Activated CD4-positive, alpha-beta T cell treated with anti-CD3 and anti-CD28 coated beads for 36 hours (primary cell): ENCODE data around the gene ARMC5. TPM values are rescaled to one million over a fixed set of nuclear protein-coding genes. Genes with fewer than 3 reads are reported as not detected.
"Not testable (repeated sequence)": the region's sequence is repeated elsewhere in the genome, so short reads cannot be mapped to it uniquely, and the experiment has no call there.

Experiments
- ATAC-seq: fragments of 200-7000 bp; cut with Tn5 transposase; one replicate; pipeline ENCODE4 v1.10.0; 2021; ENCODE audit warnings: mild to moderate bottlenecking, moderate library complexity
- CTCF ChIA-PET: fragments of 350-600 bp; sonication (Branson Sonifier 250); formaldehyde crosslinking; loops from one replicate; lab custom pipeline; 2021; ENCODE audit warnings: antibody characterized with exemption; lab: Charles Lee
- POLR2A ChIA-PET: fragments of 350-600 bp; sonication (Branson Sonifier 250); formaldehyde crosslinking; loops from one replicate; lab custom pipeline; 2021; ENCODE audit warnings: antibody characterized with exemption, inconsistent platforms; lab: Charles Lee
- DNase-seq: peaks from one replicate; pipeline ENCODE4 v3.0.0-alpha.2; 2020
- H3K27ac Mint-ChIP-seq: one replicate; pipeline ENCODE4 v1.8.0; 2021; ENCODE audit warnings: mixed read lengths
- H3K27me3 Mint-ChIP-seq: one replicate; pipeline ENCODE4 v1.8.0; 2021; ENCODE audit warnings: mixed read lengths
- H3K36me3 Mint-ChIP-seq: one replicate; pipeline ENCODE4 v1.8.0; 2021; ENCODE audit warnings: low read depth, mixed read lengths
- H3K4me1 Mint-ChIP-seq: one replicate; pipeline ENCODE4 v1.8.0; 2021; ENCODE audit warnings: mixed read lengths
- H3K4me3 Mint-ChIP-seq: one replicate; pipeline ENCODE4 v1.8.0; 2021; ENCODE audit warnings: mild to moderate bottlenecking, moderate library complexity, mixed read lengths
- H3K9me3 Mint-ChIP-seq: one replicate; pipeline ENCODE4 v1.8.0; 2021; ENCODE audit warnings: low read depth, mixed read lengths
- intact Hi-C, 2 experiments: fragments of 100-400 bp; cut with DNase I in 1 of 2; cut with micrococcal nuclease in 1 of 2; formaldehyde crosslinking; loops; one replicate each; pipeline versions ENCODE4 v1.14.2 to v1.15.1; 2022 to 2024; cut with DNase I, micrococcal nuclease
- total RNA-seq, 2 experiments: library from RNA; stranded (reverse); gene quantifications; one replicate each; pipeline ENCODE4 v1.2.3, GENCODE V29; 2021

The ARMC5 gene
- total RNA-seq, 2 experiments from 2014 or later: 7.0 to 7.9 TPM

GRCh38 chr16:31489616-31490584, 30.6 kb downstream of the ARMC5 start:
- H3K4me1 Mint-ChIP-seq: peaks cover 6% of the 10 kb centered on the region
- ChIA-PET CTCF (interaction anchor here (0.8 to 1.0 kb wide), 2 partner anchors 29 to 123 kb away, joined by 3 read pairs; no protein-coding TSS in a partner anchor), POLR2A (no interaction called here)
- H3K9me3 Mint-ChIP-seq: no peaks in the 10 kb centered on the region
- H3K27me3 Mint-ChIP-seq: peaks cover 2% of the 10 kb centered on the region
- DNase-seq (no peak), ATAC-seq (no peak)
- peaks cover 10% of the 10 kb centered on the region for H3K36me3 Mint-ChIP-seq
- H3K4me3 Mint-ChIP-seq: no peak overlapping the region
- no peak overlapping the region for H3K27ac Mint-ChIP-seq
- intact Hi-C loops: no loop called here

- H3K27ac Mint-ChIP-seq: no peak overlapping the region
- no peak overlapping the region for H3K4me3 Mint-ChIP-seq
- H3K36me3 Mint-ChIP-seq: peaks cover 14% of the 10 kb centered on the region
- no peak for ATAC-seq
- ChIA-PET CTCF (no interaction called here), POLR2A (interaction anchor here (0.7 kb wide), 1 partner anchor 10 kb away, joined by 3 read pairs; no protein-coding TSS in a partner anchor)
- intact Hi-C loops: no loop called here
- no peaks in the 10 kb centered on the region for H3K9me3 Mint-ChIP-seq
- no peak for DNase-seq
- peaks cover 6% of the 10 kb centered on the region for H3K4me1 Mint-ChIP-seq
- no peaks in the 10 kb centered on the region for H3K27me3 Mint-ChIP-seq
Observed at GRCh38 chr16:31491778-31492418, 32.6 kb downstream of the ARMC5 start.

- DNase-seq (no peak), ATAC-seq (no peak)
- H3K27ac Mint-ChIP-seq: no peak overlapping the region
- ChIA-PET CTCF (interaction anchor here (0.6 kb wide), 1 partner anchor 19 kb away, joined by 3 read pairs; no protein-coding TSS in a partner anchor), POLR2A (no interaction called here)
- H3K27me3 Mint-ChIP-seq: no peaks in the 10 kb centered on the region
- intact Hi-C loops: no loop called here
- H3K4me3 Mint-ChIP-seq: no peak overlapping the region
- no peaks in the 10 kb centered on the region for H3K4me1 Mint-ChIP-seq
- no peaks in the 10 kb centered on the region for H3K9me3 Mint-ChIP-seq
- H3K36me3 Mint-ChIP-seq: peaks cover 17% of the 10 kb centered on the region
Observed at GRCh38 chr16:31493506-31494125, 34.3 kb downstream of the ARMC5 start.

- Mint-ChIP-seq H3K36me3 (peaks cover 14% of the 10 kb centered on the region), H3K9me3 (no peaks in the 10 kb centered on the region), H3K4me1 (no peaks in the 10 kb centered on the region), H3K27ac (no peak overlapping the region), H3K4me3 (no peak overlapping the region), H3K27me3 (no peaks in the 10 kb centered on the region)
- POLR2A ChIA-PET: no interaction called here
- no peak for ATAC-seq
- intact Hi-C loops: no loop called here
- CTCF ChIA-PET: interaction anchor here (0.5 to 0.8 kb wide), 2 partner anchors 9 to 30 kb away, joined by 3 to 4 read pairs; no protein-coding TSS in a partner anchor
- DNase-seq: no peak
Observed at GRCh38 chr16:31496670-31497069, 37.4 kb downstream of the ARMC5 start.

GRCh38 chr16:31498493-31498892, 39.2 kb downstream of the ARMC5 start:
- H3K27ac Mint-ChIP-seq: no peak overlapping the region
- ChIA-PET CTCF (interaction anchor here (0.6 to 1.0 kb wide), 3 partner anchors 9 to 45 kb away, joined by 3 to 4 read pairs (median 3); no protein-coding TSS in a partner anchor), POLR2A (no interaction called here)
- ATAC-seq: no peak
- no peak for DNase-seq
- no peaks in the 10 kb centered on the region for H3K9me3 Mint-ChIP-seq
- H3K36me3 Mint-ChIP-seq: peaks cover 11% of the 10 kb centered on the region
- H3K4me3 Mint-ChIP-seq: no peak overlapping the region
- no peaks in the 10 kb centered on the region for H3K4me1 Mint-ChIP-seq
- no peaks in the 10 kb centered on the region for H3K27me3 Mint-ChIP-seq
- intact Hi-C loops: no loop called here

DNA sequence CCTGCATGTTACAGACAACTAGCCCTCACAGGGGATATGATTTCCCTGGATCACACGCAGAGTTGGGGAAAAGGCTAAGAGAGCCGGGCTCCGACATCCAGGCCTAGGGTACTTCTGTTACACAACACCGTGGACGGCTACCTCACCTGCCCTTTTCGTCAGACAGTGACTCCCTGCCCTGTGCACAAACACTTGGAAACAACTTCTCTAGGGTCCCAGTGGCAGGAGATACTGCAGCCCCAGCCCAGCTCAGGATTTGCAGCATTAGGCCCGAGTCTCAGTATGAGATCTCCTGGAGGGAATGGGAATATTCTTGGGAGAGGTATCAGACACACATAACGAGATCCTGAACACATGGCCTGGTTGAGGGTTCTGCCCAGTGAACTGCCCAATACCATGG, 40.6 kb downstream of the ARMC5 start:
- DNase-seq (no peak), ATAC-seq (no peak)
- no peak overlapping the region for H3K4me3 Mint-ChIP-seq
- peaks cover 11% of the 10 kb centered on the region for H3K36me3 Mint-ChIP-seq
- H3K27ac Mint-ChIP-seq: no peak overlapping the region
- POLR2A ChIA-PET: no interaction called here
- peaks cover 4% of the 10 kb centered on the region for H3K4me1 Mint-ChIP-seq
- CTCF ChIA-PET: interaction anchor here (0.6 kb wide), 1 partner anchor 340 kb away, joined by 3 read pairs; no protein-coding TSS in a partner anchor
- H3K27me3 Mint-ChIP-seq: no peaks in the 10 kb centered on the region
- H3K9me3 Mint-ChIP-seq: no peaks in the 10 kb centered on the region
- intact Hi-C loops: no loop called here

DNA sequence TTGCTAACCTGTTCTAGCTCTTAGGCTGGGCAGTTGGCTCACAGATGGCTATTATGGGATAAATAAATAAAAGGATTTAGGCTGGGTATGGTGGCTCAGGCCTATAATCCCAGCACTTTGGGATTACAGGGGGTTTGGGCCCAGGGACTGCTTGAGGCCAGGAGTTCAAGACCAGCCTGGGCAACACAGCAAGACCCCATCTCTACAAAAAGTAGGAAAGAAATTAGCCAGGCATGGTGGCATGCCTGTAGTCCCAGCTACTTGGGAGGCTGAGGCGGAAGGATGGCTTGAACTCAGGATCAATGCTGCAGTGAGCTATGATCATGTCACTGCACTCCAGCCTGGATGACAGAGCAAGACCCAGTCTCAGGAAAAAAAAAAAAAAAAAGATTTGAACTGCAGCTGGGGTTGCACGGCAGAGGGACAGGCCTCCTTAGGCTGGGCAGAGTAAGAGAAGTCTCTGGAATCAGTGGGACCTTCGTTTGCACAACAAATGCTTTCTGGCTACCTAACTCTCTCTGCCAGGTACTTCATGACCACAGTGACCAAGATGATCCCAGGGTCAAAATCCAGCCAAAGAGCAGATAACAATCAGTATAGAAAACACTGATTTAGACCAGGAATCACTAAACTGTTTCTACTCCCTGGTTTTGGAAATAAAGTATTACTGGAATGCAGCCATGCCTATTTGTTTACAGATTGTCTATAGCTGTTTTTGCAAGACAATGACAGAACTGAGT, 42.1 kb downstream of the ARMC5 start:
- Mint-ChIP-seq H3K4me3 (no peak overlapping the region), H3K4me1 (peaks cover 19% of the 10 kb centered on the region), H3K27me3 (no peaks in the 10 kb centered on the region), H3K27ac (no peak overlapping the region), H3K36me3 (peaks cover 14% of the 10 kb centered on the region), H3K9me3 (no peaks in the 10 kb centered on the region)
- intact Hi-C loops: no loop called here
- POLR2A ChIA-PET: interaction anchor here (0.5 kb wide), 2 partner anchors 10 to 303 kb away, joined by 3 read pairs; no protein-coding TSS in a partner anchor
- CTCF ChIA-PET: interaction anchor here (0.9 to 1.2 kb wide), 2 partner anchors 10 to 41 kb away, joined by 3 to 4 read pairs; no protein-coding TSS in a partner anchor
- DNase-seq (no peak), ATAC-seq (no peak)

GRCh38 chr16:31501966-31502348, 42.7 kb downstream of the ARMC5 start:
- no peak for ATAC-seq
- H3K4me3 Mint-ChIP-seq: no peak overlapping the region
- ChIA-PET CTCF (interaction anchor here (0.9 to 1.3 kb wide), 4 partner anchors 9 to 42 kb away, joined by 3 to 4 read pairs (median 4); no protein-coding TSS in a partner anchor), POLR2A (interaction anchor here (0.5 kb wide), 1 partner anchor 11 kb away, joined by 3 read pairs; no protein-coding TSS in a partner anchor)
- intact Hi-C loops: no loop called here
- no peak for DNase-seq
- H3K36me3 Mint-ChIP-seq: peaks cover 14% of the 10 kb centered on the region
- H3K4me1 Mint-ChIP-seq: peaks cover 24% of the 10 kb centered on the region
- no peaks in the 10 kb centered on the region for H3K9me3 Mint-ChIP-seq
- no peak overlapping the region for H3K27ac Mint-ChIP-seq
- H3K27me3 Mint-ChIP-seq: no peaks in the 10 kb centered on the region

DNA sequence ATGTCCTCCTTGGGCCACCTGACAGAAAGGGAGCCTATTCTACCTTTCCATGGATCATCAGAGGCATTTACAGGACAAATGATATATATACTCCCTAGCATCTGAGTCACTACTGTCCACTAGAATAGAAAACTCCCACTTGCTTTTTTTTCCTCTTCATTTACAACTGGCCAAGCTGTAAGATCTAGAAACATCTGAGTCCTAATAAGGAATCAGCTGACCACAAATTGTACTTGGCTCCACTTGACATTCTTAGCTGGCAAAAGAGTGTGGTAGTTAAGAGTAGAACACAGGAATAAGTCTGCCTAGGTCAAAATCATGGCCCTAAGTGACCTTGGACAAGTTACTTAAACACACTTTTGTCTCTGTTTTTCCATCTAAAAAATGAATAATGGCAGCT, 43.7 kb downstream of the ARMC5 start:
- Mint-ChIP-seq H3K4me1 (peaks cover 30% of the 10 kb centered on the region), H3K36me3 (peaks cover 11% of the 10 kb centered on the region), H3K9me3 (no peaks in the 10 kb centered on the region), H3K27me3 (no peaks in the 10 kb centered on the region), H3K27ac (no peak overlapping the region), H3K4me3 (no peak overlapping the region)
- CTCF ChIA-PET: interaction anchor here (0.9 to 1.3 kb wide), 4 partner anchors 8 to 40 kb away, joined by 3 to 4 read pairs (median 4); no protein-coding TSS in a partner anchor
- intact Hi-C loops: no loop called here
- DNase-seq (no peak), ATAC-seq (no peak)
- POLR2A ChIA-PET: interaction anchor here (0.7 kb wide), 1 partner anchor 39 kb away, joined by 3 read pairs; no protein-coding TSS in a partner anchor

DNA sequence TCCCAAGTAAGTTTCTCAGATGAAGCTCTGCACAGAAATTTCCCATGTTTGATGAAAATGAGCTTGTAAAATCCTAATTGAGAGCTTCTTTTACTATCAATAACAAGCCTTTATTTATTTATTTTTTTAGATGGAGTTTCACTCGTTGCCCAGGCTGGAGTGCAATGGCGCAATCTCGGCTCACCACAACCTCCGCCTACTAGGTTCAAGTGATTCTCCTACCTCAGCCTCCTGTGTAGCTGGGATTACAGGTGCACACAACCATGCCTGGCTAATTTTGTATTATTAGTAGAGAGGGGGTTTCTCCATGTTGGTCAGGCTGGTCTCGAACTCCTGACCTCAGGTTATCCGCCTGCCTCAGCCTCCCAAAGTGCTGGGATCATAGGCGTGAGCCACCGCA, 44.3 kb downstream of the ARMC5 start:
- ATAC-seq, H3K27me3 Mint-ChIP-seq, H3K27ac Mint-ChIP-seq, H3K4me3 Mint-ChIP-seq, DNase-seq, H3K9me3 Mint-ChIP-seq, intact Hi-C loops: not testable (repeated sequence)
- ChIA-PET POLR2A (interaction anchor here (0.7 kb wide), 1 partner anchor 40 kb away, joined by 3 read pairs; no protein-coding TSS in a partner anchor), CTCF (interaction anchor here (1.1 to 1.3 kb wide), 2 partner anchors 26 to 41 kb away, joined by 3 to 4 read pairs; no protein-coding TSS in a partner anchor)
- Mint-ChIP-seq H3K4me1 (peaks cover 30% of the 10 kb centered on the region), H3K36me3 (peaks cover 10% of the 10 kb centered on the region)
